SK-N-DZ (cell line): Measurements from ENCODE around the gene AMD1.
"Not testable (repeated sequence)": the region's sequence is repeated elsewhere in the genome, so short reads cannot be mapped to it uniquely, and the experiment has no call there.

Experiments used
- DNase-seq: peaks from one replicate; pipeline ENCODE4 v3.0.0-alpha.2; 2015; ENCODE audit warnings: low spot score

AMD1 gene

GRCh38 chr6:110877569-110877968, 3.0 kb downstream of the AMD1 start:
- no peak for DNase-seq

DNA sequence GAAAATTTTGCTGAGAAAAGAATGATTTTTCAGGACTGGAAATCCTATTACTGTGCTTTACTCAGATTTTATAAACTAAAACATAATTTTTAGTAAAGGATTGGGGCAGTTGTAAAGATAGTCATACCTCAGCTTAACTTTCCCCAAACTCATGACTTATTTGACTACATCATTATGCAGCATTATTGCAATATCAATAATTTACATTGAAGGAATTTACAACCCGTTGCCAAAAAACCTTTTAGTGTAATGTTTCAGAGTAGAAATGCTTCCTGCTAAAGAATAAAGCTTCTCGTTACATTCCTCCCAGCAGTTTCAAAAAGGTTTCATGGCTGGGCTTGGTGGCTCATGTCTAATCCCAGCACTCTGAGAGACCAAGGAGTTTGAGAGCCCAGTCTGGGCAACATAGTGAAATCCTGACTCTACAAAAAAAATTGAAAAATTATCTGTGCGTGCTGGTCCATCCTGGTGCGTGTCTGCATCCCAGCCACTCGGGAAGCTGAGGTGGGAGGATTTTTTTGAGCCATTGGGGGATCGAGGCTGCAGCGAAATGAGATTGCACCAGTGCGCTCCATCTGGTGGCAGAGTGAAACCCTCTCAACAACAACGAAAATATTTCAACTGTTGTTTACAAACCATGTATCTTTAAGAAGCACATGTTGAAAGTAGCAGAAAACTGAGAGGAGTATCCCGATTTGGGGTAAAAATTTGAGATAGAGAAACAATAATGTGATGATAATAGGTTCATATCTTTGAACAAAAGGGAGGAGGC, 4.4 kb downstream of the AMD1 start:
- peak; percentile 50 for DNase-seq

DNA sequence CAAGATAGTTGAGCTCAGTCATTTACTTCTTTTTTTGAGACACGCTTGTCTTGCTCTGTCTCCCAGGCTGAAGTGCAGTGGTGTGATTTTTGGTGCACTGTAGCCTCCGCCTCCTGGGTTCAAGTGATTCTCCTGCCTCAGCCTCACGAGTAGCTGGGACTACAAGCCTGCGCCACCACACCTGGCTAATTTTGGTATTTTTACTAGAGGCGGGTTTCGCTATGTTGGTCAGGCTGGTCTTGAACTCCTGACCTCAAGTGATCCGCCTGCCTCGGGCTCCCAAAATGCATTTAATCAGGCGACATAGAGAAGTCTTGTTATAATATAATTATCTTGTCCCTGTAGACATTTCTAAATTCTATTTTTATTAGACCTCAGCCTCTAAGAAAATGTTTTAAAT, 6.1 kb downstream of the AMD1 start:
- DNase-seq = no peak

- no peak for DNase-seq
These were observed 7.1 kb downstream of the AMD1 start for GRCh38 chr6:110881546-110882273.

GRCh38 chr6:110882274-110882619, 7.7 kb downstream of the AMD1 start:
- no peak for DNase-seq

GRCh38 chr6:110882824-110883554, 8.4 kb downstream of the AMD1 start:
- no peak for DNase-seq

- no peak for DNase-seq
These were observed 9.7 kb downstream of the AMD1 start for GRCh38 chr6:110884321-110884720.

DNA sequence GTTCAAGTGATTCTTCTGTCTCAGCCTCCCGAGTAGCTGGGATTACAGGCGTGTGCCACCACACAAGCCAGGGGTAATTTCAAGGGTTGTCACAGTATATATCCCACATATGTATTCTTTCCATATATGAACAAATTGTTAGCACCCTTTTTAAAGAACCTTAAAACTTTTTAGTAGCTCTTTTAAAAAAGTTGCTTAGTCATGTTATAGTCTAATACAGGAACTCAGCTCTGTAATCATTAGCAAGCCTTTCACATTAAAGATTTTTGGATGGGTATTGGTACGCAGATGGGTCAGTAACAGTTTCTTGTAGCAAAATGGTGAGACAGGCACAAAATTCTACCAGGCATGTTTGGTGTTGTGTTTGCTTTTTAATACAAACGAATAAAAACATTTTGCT, 10.9 kb downstream of the AMD1 start:
- no peak for DNase-seq

DNA sequence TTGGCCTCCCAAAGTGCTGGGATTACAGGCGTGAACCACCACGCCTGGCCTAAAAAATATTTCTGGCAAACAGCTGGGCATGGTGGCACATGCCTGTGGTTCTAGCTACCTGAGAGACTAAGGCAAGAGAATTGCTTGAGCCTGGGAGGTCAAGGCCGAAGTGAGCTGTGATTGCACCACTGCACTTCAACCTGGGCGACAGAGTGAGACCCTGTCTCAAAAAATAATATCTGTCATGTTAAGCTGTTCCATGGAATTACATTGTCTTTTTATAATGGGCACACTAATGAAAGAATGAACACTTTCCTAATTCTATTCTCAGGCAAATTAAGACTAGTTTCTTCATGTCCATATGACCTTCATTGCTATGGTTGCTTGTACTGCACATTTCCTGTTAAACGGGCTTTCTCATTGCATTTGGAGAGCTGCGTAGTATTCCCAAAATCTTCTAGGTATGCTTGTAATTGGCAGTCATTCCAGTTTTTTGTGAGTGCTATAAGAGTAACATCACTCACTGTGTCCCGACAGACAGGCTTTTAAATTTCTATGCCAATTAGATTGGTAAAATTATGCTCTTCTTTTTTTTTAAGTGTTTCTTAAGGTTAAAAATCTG, 12.1 kb downstream of the AMD1 start:
- no peak for DNase-seq

DNA sequence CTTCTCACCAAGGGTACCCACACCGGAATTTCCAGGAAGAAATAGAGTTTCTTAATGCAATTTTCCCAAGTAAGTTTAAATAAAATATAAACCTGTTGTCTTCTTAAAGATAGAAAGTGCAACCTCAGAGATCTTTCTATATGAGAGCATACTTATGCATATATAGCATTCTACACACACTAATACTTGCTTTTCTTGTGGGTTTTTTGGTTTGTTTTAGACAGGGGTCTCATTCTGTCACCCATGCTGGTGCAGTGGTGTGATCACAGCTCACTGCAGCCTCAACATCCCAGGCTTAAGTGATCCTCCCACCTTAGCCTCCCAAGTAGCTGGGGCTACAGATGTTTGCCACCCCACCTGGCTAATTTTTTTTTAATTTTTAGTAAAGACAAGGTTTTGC, 15.7 kb downstream of the AMD1 start:
- DNase-seq = no peak

DNA sequence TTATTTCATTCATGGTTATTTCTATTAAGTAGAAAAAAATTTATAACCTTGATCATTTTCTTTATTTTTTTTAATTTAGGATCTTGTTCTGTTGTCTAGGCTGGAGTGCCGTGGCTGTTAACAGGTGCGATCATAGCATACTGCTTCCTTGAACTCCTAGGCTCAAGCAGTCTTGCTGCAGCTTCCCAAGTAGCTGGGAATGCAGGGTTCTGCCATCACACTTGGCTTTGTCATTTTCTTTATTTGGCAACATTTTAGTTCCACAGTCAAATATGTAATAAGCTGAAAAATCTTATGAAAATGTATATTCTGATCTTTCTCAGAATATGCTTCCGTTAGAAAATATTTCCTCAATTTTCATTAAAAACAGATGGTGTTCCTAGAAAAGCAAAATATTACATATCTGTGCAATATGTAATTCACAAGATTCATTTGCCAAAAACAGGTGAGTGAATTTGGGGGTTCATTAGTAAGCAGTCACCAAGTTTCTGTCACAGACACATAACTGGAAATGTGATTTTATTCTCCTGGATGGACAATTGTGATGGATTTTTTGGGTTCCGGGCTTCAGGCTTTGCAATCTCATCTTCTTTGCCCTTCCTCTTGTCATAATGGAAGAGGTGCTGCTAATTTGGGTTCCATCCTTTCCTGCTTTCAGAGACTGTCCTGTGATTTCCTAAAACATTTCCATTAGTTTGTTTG, 21.5 kb downstream of the AMD1 start:
- no peak for DNase-seq

DNA sequence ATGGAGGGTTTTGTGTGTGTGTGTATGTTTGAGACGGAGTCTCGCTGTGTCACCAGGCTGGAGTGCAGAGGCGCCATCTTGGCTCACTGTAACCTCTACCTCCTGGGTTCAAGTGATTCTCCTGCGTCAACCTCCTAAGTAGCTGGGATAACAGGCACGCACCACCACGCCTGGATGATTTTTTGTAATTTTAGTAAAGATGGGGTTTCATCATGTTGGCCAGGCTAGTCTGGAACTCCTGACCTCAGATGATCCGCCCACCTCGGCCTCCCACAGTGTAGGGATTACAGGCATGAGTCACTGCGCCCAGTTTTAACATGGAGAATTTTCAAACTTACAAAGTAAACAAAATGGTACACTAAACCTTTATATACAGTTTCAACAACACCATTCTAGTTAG, 22.8 kb downstream of the AMD1 start:
- DNase-seq = no peak

DNA sequence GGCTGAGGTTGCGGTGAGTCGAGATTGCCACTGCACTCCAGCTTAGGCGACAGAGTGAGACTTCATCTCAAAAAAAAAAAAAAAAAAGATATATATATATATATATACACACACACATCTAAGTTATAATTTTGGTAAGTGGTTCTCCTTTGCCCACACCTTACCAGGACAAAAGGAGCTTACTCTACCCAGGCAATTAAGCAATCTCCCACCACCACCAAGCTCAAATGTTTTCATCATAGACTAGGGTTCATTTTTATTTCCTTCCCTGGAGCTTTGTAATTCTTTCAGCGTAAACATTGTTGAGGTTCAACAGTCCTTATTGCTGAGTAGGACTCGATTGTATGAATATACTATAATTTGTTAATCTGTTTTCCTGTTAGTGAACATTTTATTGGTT, 23.5 kb downstream of the AMD1 start:
- DNase-seq = no peak

GRCh38 chr6:110900028-110900598, 25.5 kb downstream of the AMD1 start:
- no peak for DNase-seq

DNA sequence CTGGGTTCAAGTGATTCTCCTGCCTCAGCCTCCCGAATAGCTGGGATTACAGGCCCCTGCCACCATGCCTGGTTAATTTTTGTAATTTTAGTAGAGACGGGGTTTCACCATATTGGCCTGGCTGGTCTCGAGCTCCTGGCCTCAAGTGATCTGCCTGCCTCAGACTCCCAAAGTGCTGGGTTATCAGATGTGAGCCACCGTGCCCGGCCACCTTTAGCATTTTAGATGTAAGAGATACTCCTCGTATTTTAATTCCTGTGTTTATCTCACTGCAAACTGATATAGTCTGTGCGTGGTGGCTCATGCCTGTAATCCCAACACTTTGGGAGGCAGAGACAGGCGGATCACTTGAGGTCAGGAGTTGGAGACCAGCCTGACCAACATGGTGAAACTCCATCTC, 27.0 kb downstream of the AMD1 start:
- not testable (repeated sequence) for DNase-seq

DNA sequence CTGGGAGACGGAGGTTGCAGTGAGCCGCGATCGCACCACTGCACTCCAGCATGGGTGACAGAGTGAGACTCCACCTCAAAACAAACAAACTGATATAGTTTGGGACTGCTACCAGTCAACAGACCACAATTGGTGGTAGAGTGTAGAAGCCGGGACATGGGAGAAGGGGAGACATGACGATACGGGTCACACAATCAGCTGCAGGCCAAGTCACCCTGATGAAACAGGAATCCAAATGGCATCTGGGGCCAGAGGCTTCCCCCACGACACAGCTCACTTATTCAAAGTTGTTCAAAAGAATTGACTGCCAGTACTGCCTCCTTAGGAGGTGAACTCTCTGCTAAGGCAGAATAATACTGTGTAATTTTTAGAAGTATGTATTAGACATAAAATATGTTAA, 27.5 kb downstream of the AMD1 start:
- no peak for DNase-seq

DNA sequence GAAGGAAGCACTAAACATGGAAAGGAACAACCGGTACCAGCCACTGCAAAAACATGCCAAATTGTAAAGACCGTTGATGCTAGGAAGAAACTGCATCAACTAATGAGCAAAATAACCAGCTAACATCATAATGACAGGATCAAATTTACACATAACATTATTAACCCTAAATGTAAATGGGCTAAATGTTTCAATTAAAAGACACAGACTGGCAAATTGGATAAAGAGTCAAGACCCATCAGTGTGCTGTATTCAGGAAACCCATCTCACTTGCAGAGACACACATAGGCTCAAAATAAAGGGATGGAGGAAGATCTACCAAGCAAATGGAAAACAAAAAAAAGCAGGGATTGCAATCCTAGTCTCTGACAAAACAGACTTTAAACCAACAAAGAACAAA, 31.7 kb downstream of the AMD1 start:
- DNase-seq = not testable (repeated sequence)

DNA sequence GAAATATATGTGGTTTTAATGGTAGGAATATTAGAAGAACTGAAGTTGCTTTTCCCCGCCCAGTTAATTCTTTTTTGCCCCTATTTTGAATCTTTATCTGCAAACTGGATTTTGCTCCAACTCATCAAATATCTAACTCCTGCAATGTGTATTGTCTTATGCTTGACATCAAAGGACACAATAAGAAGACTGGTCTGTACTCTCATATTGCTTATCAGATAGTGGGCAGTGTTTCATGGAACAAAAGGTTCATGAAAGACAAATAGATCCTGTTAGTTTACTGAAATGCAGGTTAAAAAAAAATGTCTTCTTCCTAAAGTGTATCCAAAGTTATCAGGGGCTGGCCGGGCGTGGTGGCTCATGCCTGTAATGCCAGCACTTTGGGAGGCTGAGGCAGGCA, 56.2 kb downstream of the AMD1 start:
- DNase-seq = no peak

GRCh38 chr6:110933912-110934311, 59.3 kb downstream of the AMD1 start:
- no peak for DNase-seq

DNA sequence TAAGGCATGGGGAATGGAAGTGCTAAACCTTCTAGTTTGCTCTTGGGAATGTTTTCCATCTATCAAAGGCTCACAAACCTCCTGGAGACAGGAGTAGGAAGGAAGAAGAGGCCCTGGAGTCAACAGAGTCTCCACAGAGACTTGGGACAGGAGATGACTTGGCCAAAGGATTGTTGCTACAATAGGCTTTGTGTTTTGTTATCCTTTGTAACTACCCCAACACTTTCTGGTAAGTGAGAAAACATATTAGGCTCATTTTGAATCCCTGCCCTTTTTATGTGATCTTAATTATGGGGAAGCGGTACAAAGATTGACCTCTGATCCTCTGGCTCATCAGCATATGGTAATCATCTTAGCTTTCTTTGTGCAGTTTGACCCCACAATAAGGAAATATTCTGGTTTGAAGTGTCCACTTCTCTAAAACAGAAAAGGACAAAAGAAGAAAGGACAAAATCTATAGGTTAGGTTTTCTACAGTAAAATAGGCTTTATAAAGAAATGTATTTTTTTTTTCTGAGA, 59.9 kb downstream of the AMD1 start:
- DNase-seq = no peak

- DNase-seq = no peak
These were observed 60.6 kb downstream of the AMD1 start for GRCh38 chr6:110935171-110935570.
